Endothelial cell of umbilical vein (primary cell): ENCODE data around the gene KCNH1. TPM values are rescaled to one million over a fixed set of nuclear protein-coding genes. Genes with fewer than 3 reads are reported as not detected.

Source experiments
- BruUV-seq: library from RNA; stranded (reverse); fragments of 400-500 nt; replicated peaks from 2 replicates; lab custom pipeline; 2021; lab: Mats Ljungman, UMichigan
- CTCF ChIA-PET: fragments of 300-600, 350-600 bp; sonication (Branson Sonifier 250); formaldehyde crosslinking; loops from one replicate; lab custom pipeline; 2021; ENCODE audit warnings: antibody characterized with exemption, inconsistent platforms; lab: Charles Lee
- POLR2A ChIA-PET: fragments of 300-600, 350-600 bp; sonication (Branson Sonifier 250); formaldehyde crosslinking; loops from one replicate; lab custom pipeline; 2021; ENCODE audit warnings: antibody characterized with exemption, inconsistent platforms; lab: Charles Lee
- DNase-seq: peaks from one replicate; pipeline ENCODE4 v3.0.0-alpha.2; 2011; ENCODE audit warnings: low read depth, low spot score
- FAIRE-seq: peaks from 2 replicates; lab custom pipeline; 2011; peaks lifted over from hg19 to GRCh38; lab: Jason Lieb, UNC
- H2AFZ ChIP-seq: 2 replicates; pipeline ENCODE4 v1.6.0; 2012; ENCODE audit warnings: low read depth, low read length, control low read depth, inconsistent platforms
- H3K27ac ChIP-seq: 2 replicates; pipeline ENCODE4 v1.5.1; 2011; ENCODE audit warnings: low read depth, mild to moderate bottlenecking, control low read depth, low read length, moderate library complexity; ENCODE audit not compliant: insufficient read depth
- H3K27me3 ChIP-seq, 2 experiments: 2 replicates each; pipeline versions ENCODE4 v1.6.0 to v1.6.1; 2011; ENCODE audit warnings: low read length in 2 of 2, mixed read lengths in 1 of 2; ENCODE audit not compliant: control insufficient read depth in 2 of 2, insufficient read depth in 2 of 2
- H3K36me3 ChIP-seq, 2 experiments: 2 replicates in 1 of 2; 3 replicates in 1 of 2; pipeline ENCODE4 v1.5.1; 2011; ENCODE audit warnings: low read length in 2 of 2, mild to moderate bottlenecking in 1 of 2, moderate library complexity in 1 of 2; ENCODE audit not compliant: control insufficient read depth in 2 of 2, insufficient read depth in 2 of 2; ENCODE audit errors: extremely low read depth in 1 of 2
- H3K4me1 ChIP-seq: 3 replicates; pipeline ENCODE4 v1.5.1; 2011; ENCODE audit warnings: mild to moderate bottlenecking, low read length; ENCODE audit not compliant: control insufficient read depth, insufficient read depth; ENCODE audit errors: extremely low read depth
- H3K4me2 ChIP-seq: 2 replicates; pipeline ENCODE4 v1.6.1; 2011; ENCODE audit warnings: low read length, control low read depth, mixed read lengths; ENCODE audit not compliant: insufficient read depth
- H3K4me3 ChIP-seq, 3 experiments: fragments of 200-600 bp in 1 of 3; sonication (generic), shearing (Covaris generic) in 1 of 3; replicated peaks in 1 of 3; 2 replicates each; pipeline ENCODE4 v1.5.1; 2011 to 2016; ENCODE audit warnings: control low read depth in 3 of 3, low read length in 3 of 3, mild to moderate bottlenecking in 2 of 3, inconsistent platforms in 1 of 3, low read depth in 1 of 3, moderate library complexity in 1 of 3; ENCODE audit not compliant: insufficient read depth in 1 of 3
- H3K79me2 ChIP-seq: 2 replicates; pipeline ENCODE4 v1.6.0; 2012; ENCODE audit warnings: low read length, inconsistent platforms; ENCODE audit not compliant: control insufficient read depth, insufficient read depth
- H3K9ac ChIP-seq: replicated peaks from 2 replicates; pipeline ENCODE3; 2011; ENCODE audit warnings: low read length, control low read depth; ENCODE audit not compliant: insufficient read depth; ENCODE audit errors: extremely low read depth
- H3K9me1 ChIP-seq: replicated peaks from 3 replicates; pipeline ENCODE4 v1.6.0; 2011; ENCODE audit warnings: mild to moderate bottlenecking, low read length; ENCODE audit not compliant: control insufficient read depth, insufficient read depth; ENCODE audit errors: extremely low read depth
- H3K9me3 ChIP-seq: replicated peaks from 2 replicates; pipeline ENCODE4 v1.5.1; 2012; ENCODE audit warnings: low read length, inconsistent platforms; ENCODE audit not compliant: control insufficient read depth, insufficient read depth
- H4K20me1 ChIP-seq: replicated peaks from 2 replicates; pipeline ENCODE3; 2011; ENCODE audit warnings: mild to moderate bottlenecking, low read length; ENCODE audit not compliant: control insufficient read depth, insufficient read depth; ENCODE audit errors: extremely low read depth
- EZH2 ChIP-seq: IDR thresholded peaks from 2 replicates; pipeline ENCODE4 v1.6.1; 2012; ENCODE audit warnings: borderline replicate concordance, low read depth, mild to moderate bottlenecking, moderate library complexity, low read length, inconsistent platforms; ENCODE audit not compliant: severe bottlenecking
- FOS ChIP-seq: IDR thresholded peaks from 2 replicates; pipeline ENCODE4 v1.6.1; 2011; ENCODE audit warnings: mild to moderate bottlenecking, low read length, moderate library complexity, borderline replicate concordance; ENCODE audit not compliant: insufficient read depth
- GATA2 ChIP-seq: IDR thresholded peaks from 2 replicates; pipeline ENCODE4 v1.7.0; 2011; ENCODE audit warnings: low read depth, mild to moderate bottlenecking, moderate library complexity, mixed read lengths, low read length; ENCODE audit not compliant: insufficient read length, insufficient read depth
- JUN ChIP-seq: IDR thresholded peaks from 2 replicates; pipeline ENCODE4 v1.6.1; 2011; ENCODE audit warnings: borderline replicate concordance, low read depth; ENCODE audit not compliant: insufficient read length, insufficient read depth
- MYC ChIP-seq: IDR thresholded peaks from one replicate; pipeline ENCODE4 v1.6.1; 2011; ENCODE audit warnings: mild to moderate bottlenecking, low read depth, low read length
- POLR2A ChIP-seq: IDR thresholded peaks from 2 replicates; pipeline ENCODE4 v1.6.1; 2012; ENCODE audit warnings: low read depth, mild to moderate bottlenecking, control low read depth, low read length
- POLR2AphosphoS5 ChIP-seq: IDR thresholded peaks from 2 replicates; pipeline ENCODE4 v1.6.1; 2012; ENCODE audit warnings: low read depth, mild to moderate bottlenecking, control low read depth, low read length, moderate library complexity; ENCODE audit not compliant: insufficient read depth
- dilution Hi-C: fragments of 300-500 bp; cut with MboI; formaldehyde crosslinking; loops from one replicate; pipeline ENCODE4 v1.15.0; 2019; ENCODE audit warnings: low sequenced_read_pairs; ENCODE audit not compliant: extremely low pct_ligation_motif_present
- intact Hi-C: fragments of 100-400 bp; cut with micrococcal nuclease; formaldehyde crosslinking; loops from one replicate; pipeline ENCODE4 v1.10.0; 2022
- polyA plus RNA-seq, 4 experiments: library from polyadenylated mRNA; depleted of rRNA in 3 of 4; stranded (reverse) in 3 of 4; unstranded in 1 of 4; fragments of >200 nt; gene quantifications; 2 replicates each; pipeline versions ENCODE4 v1.2.1 to v1.2.3, GENCODE V29; 2011 to 2012; ENCODE audit warnings: missing spikeins in 1 of 4
- total RNA-seq: library from RNA; stranded (reverse); gene quantifications from 2 replicates; pipeline ENCODE4 v1.2.3, GENCODE V29; 2021
- TF ChIP-seq, protein P1 (sequence below), 2 donors: IDR thresholded peaks; 1 replicate in 1 of 2; 2 replicates in 1 of 2; pipeline ENCODE4 v1.5.1; 2011; ENCODE audit warnings: low read length in 2 of 2, mild to moderate bottlenecking in 2 of 2, moderate library complexity in 2 of 2, control low read depth in 1 of 2, inconsistent platforms in 1 of 2, low read depth in 1 of 2; ENCODE audit not compliant: insufficient read depth in 1 of 2; ENCODE audit errors: extremely low read depth in 1 of 2
- TF ChIP-seq, protein P2 (sequence below): IDR thresholded peaks from 2 replicates; pipeline ENCODE4 v1.6.1; 2011; ENCODE audit not compliant: insufficient read depth, insufficient read length

The KCNH1 gene
- total and polyA plus RNA-seq, 2 donors (not counting 3 experiments of a cell fraction or from before 2014, with no cell fraction given), result not detected

DNA sequence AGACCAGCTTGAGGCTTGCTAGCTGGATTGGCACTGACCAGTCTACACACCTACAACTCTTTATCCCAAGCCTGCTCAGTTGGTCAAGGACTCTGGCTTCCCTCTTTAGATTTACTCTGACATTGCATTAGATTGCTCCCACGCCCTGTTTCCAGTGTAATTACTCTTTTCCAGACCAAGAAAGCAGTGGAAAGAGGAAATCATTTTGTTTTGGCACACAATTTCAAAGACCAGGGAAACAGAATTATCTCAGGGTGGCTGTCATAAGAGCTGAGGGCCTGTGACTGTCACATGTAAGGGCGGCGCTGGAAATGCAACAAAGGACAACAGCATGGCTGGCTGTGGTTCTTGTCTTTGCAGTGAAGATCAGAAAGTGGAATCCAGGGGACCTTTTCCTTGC lies 502.5 kb downstream of the KCNH1 start:
- no peak for FAIRE-seq
- Histone ChIP-seq H3K9me3 (peaks cover 2% of the 10 kb centered on the region), H3K4me1 (no peaks in the 10 kb centered on the region), H3K27me3 (no peaks in the 10 kb centered on the region), H3K9me1 (no peaks in the 10 kb centered on the region), H3K9ac (no peak overlapping the region), H3K4me3 (no peak overlapping the region), H3K27ac (no peak overlapping the region), H3K4me2 (no peak overlapping the region), H3K79me2 (no peaks in the 10 kb centered on the region), H3K36me3 (no peaks in the 10 kb centered on the region), H2AFZ (no peak overlapping the region), H4K20me1 (no peaks in the 10 kb centered on the region)
- CTCF ChIA-PET, result no interaction called here
- intact Hi-C loops (no loop called here), dilution Hi-C loops (no loop called here)
- no TSS peak for BruUV-seq
- POLR2A ChIA-PET, result no interaction called here
- TF ChIP-seq, protein P1, sequence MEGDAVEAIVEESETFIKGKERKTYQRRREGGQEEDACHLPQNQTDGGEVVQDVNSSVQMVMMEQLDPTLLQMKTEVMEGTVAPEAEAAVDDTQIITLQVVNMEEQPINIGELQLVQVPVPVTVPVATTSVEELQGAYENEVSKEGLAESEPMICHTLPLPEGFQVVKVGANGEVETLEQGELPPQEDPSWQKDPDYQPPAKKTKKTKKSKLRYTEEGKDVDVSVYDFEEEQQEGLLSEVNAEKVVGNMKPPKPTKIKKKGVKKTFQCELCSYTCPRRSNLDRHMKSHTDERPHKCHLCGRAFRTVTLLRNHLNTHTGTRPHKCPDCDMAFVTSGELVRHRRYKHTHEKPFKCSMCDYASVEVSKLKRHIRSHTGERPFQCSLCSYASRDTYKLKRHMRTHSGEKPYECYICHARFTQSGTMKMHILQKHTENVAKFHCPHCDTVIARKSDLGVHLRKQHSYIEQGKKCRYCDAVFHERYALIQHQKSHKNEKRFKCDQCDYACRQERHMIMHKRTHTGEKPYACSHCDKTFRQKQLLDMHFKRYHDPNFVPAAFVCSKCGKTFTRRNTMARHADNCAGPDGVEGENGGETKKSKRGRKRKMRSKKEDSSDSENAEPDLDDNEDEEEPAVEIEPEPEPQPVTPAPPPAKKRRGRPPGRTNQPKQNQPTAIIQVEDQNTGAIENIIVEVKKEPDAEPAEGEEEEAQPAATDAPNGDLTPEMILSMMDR (IDR thresholded peaks at IDR 0.05; ENCODE audit: extremely low read depth in 1 of 2, insufficient read depth in 1 of 2, low read depth in 1 of 2, low read length in 2 of 2), result no peak
- TF ChIP-seq GATA2, result no peak
- no peak for TF ChIP-seq POLR2AphosphoS5
- no peak for TF ChIP-seq FOS
- no peak for TF ChIP-seq JUN
- no peak for TF ChIP-seq MYC
- TF ChIP-seq EZH2, result no peak
- no peak for TF ChIP-seq POLR2A
- TF ChIP-seq, protein P2, sequence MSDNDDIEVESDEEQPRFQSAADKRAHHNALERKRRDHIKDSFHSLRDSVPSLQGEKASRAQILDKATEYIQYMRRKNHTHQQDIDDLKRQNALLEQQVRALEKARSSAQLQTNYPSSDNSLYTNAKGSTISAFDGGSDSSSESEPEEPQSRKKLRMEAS, result no peak
- no peak for DNase-seq
